GM12875 (cell line): ENCODE data around the gene EML2.
"Not testable (repeated sequence)": the region's sequence is repeated elsewhere in the genome, so short reads cannot be mapped to it uniquely, and the experiment has no call there.

ENCODE experiments used
- H3K4me3 ChIP-seq: one replicate; pipeline ENCODE4 v1.5.1; 2011; ENCODE audit warnings: low read depth, low read length, control low read depth
- TF ChIP-seq, protein P1 (sequence below): IDR thresholded peaks from 2 replicates; pipeline ENCODE4 v1.5.1; 2011; ENCODE audit warnings: low read depth, mild to moderate bottlenecking, control low read depth, inconsistent platforms, low read length, moderate library complexity, borderline replicate concordance; ENCODE audit not compliant: insufficient read depth

Gene EML2

DNA sequence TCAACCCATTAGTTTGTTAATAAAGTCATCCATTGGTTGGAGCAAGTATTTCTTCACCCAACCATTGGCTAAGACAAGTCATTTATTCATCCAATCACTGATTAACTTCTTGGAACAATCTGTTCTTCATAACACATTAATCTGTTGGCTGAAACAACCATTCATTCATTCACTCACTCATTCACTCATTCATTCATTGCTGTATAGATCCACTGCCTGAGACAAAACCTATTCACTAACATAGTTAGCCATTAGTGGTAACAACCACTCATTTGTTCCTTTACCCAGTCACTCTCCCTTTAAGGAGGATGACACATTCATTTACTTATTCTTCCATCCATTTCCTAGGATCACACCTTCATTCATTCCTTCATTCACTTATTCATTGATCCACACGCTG is 15.2 kb downstream of the EML2 start:
- TF ChIP-seq, protein P1, sequence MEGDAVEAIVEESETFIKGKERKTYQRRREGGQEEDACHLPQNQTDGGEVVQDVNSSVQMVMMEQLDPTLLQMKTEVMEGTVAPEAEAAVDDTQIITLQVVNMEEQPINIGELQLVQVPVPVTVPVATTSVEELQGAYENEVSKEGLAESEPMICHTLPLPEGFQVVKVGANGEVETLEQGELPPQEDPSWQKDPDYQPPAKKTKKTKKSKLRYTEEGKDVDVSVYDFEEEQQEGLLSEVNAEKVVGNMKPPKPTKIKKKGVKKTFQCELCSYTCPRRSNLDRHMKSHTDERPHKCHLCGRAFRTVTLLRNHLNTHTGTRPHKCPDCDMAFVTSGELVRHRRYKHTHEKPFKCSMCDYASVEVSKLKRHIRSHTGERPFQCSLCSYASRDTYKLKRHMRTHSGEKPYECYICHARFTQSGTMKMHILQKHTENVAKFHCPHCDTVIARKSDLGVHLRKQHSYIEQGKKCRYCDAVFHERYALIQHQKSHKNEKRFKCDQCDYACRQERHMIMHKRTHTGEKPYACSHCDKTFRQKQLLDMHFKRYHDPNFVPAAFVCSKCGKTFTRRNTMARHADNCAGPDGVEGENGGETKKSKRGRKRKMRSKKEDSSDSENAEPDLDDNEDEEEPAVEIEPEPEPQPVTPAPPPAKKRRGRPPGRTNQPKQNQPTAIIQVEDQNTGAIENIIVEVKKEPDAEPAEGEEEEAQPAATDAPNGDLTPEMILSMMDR = no peak
- H3K4me3 ChIP-seq = no peak overlapping the region

DNA sequence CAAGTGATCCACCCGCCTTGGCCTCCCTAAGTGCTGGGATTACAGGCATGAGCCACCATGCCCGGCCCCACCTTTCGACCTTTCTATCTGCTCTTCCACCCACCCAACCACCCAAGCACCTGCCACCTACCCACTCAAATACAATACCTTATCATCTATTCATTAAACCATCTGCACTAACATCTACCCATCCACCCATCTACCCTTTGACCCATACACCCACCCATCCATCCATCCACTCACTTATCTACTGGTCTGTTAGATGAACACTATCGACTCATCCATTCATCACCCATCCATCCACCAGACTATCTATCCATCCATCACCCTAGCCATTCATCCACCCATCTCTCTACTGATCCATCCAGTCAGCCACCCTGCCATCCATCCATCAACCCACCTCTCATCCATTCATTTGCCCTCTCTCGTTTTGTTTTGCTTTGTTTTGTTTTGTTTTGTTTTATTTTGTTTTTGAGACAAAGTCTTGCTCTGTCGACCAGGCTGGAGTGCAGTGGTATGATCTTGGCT is 17.2 kb downstream of the EML2 start:
- no peak overlapping the region for H3K4me3 ChIP-seq
- TF ChIP-seq, protein P1 = no peak

DNA sequence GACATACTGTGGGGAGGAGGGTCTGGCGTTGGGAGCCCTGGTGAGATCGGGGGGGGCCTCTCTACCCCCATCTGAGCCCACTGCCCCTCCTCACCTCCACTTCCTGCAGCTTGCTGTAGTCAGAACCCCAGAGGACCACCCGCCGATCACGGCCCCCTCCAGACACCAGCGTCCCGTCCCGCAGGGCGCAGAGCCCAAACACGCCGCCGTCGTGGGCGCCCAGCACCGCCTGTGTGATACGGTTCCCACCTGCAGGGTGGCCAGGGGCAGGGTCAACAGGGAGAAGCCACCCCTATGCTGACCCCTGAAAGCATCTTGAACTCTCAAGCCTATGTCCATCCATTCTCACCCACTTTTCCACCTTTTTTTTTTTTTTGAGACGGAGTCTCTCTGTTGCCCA is 17.8 kb downstream of the EML2 start:
- TF ChIP-seq, protein P1 = no peak
- no peak overlapping the region for H3K4me3 ChIP-seq

DNA sequence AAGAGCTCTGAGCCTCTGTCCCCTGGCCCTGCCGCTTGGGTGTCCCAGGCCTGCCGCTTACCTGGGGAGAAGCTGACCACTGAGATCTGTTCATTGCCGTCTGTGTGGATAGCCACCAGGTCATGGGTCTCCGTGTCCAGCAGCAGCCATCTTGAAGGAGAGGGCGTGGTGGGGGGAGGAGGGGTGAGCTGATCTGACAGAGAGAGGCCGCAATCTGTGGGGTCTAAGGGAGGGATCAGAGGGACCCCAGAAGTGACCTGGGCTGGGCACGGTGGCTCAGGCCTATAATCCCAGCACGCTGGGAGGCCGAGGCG is 22.5 kb downstream of the EML2 start:
- TF ChIP-seq, protein P1 = no peak
- no peak overlapping the region for H3K4me3 ChIP-seq

DNA sequence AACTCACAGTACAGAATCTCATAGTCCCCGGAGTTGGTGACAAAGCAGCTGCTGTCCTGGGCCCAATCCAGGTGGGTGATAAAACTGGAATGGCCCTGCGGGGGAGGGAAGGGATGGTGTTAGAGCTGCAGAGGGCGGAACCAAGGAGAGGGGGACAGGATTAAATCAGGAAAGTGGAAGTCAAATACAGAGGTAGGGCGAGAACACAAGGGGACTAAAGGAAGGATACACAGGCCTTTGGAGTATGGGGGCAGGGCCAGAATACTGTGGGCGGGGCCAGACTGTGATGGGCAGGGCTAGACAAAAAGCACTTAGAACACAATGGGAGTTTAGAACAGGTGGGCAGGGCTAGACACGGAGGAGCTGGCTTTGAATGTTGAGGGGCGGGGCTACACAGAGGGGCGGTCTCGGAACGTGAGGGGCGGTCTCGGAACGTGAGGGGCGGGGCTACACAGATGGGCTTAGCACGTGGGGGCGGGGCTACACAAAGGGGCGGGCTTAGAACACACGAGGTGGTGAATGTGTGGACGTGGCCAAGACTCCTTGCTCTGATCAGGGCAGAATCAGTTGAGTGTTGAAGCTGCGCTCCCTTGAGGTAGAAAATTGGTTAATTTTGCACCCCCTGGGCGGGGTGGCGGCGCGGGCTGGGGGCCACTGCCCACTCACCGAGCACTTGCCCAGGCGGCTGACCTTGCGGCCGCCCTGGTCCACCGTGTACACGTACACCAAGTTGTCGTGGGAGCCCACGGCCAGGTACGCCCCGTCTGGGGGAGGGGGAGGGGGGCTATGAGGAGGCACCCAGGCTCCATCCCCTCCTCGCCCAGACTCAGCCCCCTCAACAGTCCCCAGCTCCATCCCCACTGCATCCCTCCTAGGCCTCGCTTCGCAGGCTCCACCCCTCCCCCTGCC is 23.1 kb downstream of the EML2 start:
- TF ChIP-seq, protein P1 = no peak
- H3K4me3 ChIP-seq = no peak overlapping the region

DNA sequence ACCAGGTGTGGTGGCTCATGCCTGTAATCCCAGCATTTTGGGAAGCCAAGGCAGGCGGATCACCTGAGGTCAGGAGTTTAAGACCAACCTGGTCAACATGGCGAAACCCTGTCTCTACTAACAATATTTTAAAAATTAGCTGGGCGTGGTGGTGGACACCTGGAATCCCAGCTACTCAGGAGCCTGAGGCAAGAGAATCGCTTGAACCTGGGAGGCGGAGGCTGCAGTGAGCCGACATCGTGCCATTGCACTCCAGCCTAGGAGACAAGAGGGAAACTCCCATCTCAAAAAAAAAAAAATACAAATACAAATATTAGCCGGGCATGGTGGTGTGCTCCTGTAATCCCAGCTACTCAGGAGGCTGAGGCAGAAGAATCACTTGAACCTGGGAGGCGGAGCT is 24.1 kb downstream of the EML2 start:
- H3K4me3 ChIP-seq = not testable (repeated sequence)

DNA sequence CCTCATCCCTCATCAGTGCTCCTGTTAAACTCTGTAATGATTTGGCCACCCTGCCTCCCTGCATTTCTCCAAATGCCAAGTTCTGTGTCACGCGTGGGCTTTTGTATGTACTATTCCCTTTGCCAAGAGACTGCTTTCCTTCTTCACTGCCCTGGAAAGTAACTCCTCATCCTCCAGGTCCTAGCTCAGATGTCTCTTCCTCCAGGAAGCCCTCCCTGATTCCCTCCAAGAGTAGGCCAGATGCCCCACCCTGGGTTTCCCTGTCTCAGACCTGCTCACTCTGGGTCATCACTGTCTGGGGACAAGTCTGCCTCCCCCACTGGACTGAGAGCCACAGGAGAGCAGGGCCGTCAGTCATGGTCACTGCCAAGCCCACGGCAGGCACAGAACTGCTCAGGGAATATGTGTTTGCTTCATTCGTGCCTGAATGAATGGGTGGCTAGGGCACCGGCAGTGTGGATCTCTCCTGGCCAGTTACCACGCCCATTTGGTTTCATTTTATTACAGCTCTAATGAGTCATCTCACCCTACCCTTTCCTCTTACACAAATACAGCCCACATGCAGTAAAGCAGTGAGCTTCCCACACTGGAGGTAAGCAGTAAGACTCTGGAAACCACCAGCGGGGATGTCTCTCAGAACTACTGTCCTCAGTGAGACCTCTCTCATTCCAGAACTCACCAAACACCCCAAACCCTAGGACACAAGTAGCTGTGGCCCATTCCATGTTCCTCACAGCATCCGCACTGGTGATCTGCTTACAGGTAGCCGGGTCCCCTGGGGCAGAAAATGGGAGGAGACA is 25.1 kb downstream of the EML2 start:
- no peak overlapping the region for H3K4me3 ChIP-seq
- TF ChIP-seq, protein P1 = no peak
